DND-41 (cell line): ENCODE results near the gene CDK5.

Source experiments
- ATAC-seq: fragments of 200-7000 bp; cut with Tn5 transposase; 3 replicates; pipeline ENCODE4 v1.9.1; 2021; ENCODE audit warnings: low read depth; ENCODE audit not compliant: insufficient read depth
- DNase-seq: peaks from one replicate; pipeline ENCODE4 v3.0.0-alpha.2; 2020
- H2AFZ ChIP-seq: 2 replicates; pipeline ENCODE4 v1.6.0; 2012; ENCODE audit warnings: low read depth, low read length
- H3K27ac ChIP-seq: 2 replicates; pipeline ENCODE4 v1.5.1; 2012; ENCODE audit warnings: low read length, inconsistent platforms
- H3K27me3 ChIP-seq: fragments of 200-600 bp; sonication (generic); 2 replicates; pipeline ENCODE4 v1.6.0; 2012; ENCODE audit warnings: low read length, mild to moderate bottlenecking, inconsistent platforms; ENCODE audit not compliant: insufficient read depth, poor library complexity
- H3K36me3 ChIP-seq: 2 replicates; pipeline ENCODE4 v1.5.1; 2012; ENCODE audit warnings: low read length, inconsistent platforms; ENCODE audit not compliant: insufficient read depth
- H3K4me1 ChIP-seq: 2 replicates; pipeline ENCODE4 v1.5.1; 2012; ENCODE audit warnings: mild to moderate bottlenecking, low read length; ENCODE audit not compliant: insufficient read depth
- H3K4me2 ChIP-seq: 2 replicates; pipeline ENCODE4 v1.6.0; 2012; ENCODE audit warnings: mild to moderate bottlenecking, moderate library complexity, low read length, inconsistent platforms; ENCODE audit not compliant: insufficient read depth
- H3K4me3 ChIP-seq, 2 experiments: fragments of 200-600 bp in 1 of 2; shearing (Covaris generic) in 1 of 2; 2 replicates each; pipeline ENCODE4 v1.5.1; 2012 to 2016; ENCODE audit warnings: inconsistent platforms in 2 of 2, low read length in 2 of 2, mild to moderate bottlenecking in 2 of 2, low read depth in 1 of 2, moderate library complexity in 1 of 2
- H3K79me2 ChIP-seq: 2 replicates; pipeline ENCODE4 v1.6.0; 2012; ENCODE audit warnings: low read length, inconsistent platforms; ENCODE audit not compliant: insufficient read depth
- H3K9ac ChIP-seq: 2 replicates; pipeline ENCODE4 v1.6.0; 2012; ENCODE audit warnings: low read depth, mild to moderate bottlenecking, inconsistent platforms, low read length, moderate library complexity
- H3K9me3 ChIP-seq: 2 replicates; pipeline ENCODE4 v1.5.1; 2012; ENCODE audit warnings: low read length, moderate library complexity, mild to moderate bottlenecking, inconsistent platforms; ENCODE audit not compliant: insufficient read depth, severe bottlenecking
- H4K20me1 ChIP-seq: 2 replicates; pipeline ENCODE4 v1.6.0; 2012; ENCODE audit warnings: low read length; ENCODE audit not compliant: insufficient read depth
- EZH2 ChIP-seq: IDR thresholded peaks from 3 replicates; pipeline ENCODE4 v1.6.1; 2012; ENCODE audit warnings: borderline replicate concordance, low read depth, mild to moderate bottlenecking, moderate library complexity, low read length, inconsistent platforms; ENCODE audit not compliant: severe bottlenecking
- TF ChIP-seq, protein P1 (sequence below): IDR thresholded peaks from 2 replicates; pipeline ENCODE4 v1.5.1; 2012; ENCODE audit warnings: borderline replicate concordance, low read length, moderate library complexity, mild to moderate bottlenecking; ENCODE audit not compliant: poor library complexity, severe bottlenecking; ENCODE audit errors: extremely low read depth

Gene CDK5

DNA sequence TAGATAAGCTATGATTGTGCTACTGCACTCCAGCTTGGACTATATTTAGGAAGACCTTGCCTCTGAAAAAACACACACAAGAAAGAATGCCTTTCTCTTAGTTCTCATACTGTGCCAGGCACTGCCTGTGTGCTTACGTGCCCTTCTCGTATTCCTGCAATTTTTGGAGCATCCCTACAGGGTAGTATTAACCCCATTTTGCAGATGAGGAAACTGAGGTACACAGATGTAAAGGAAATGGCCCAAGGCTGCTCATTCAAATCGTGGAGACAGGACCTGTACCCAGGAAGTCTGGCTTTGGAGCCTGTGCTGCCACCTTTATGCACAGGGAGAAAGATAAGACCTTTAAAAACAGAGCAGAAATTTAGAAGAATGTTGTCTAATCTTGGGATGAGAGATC is 45.3 kb upstream of the CDK5 start:
- Histone ChIP-seq H3K79me2 (no peaks in the 10 kb centered on the region; the same call in 1 of the 2 replicates), H3K27me3 (peaks cover 3% of the 10 kb centered on the region), H3K4me3 (no peak overlapping the region), H3K9me3 (no peaks in the 10 kb centered on the region), H3K4me2 (no peak overlapping the region), H3K36me3 (no peaks in the 10 kb centered on the region), H4K20me1 (peaks cover 16% of the 10 kb centered on the region; the same call in 1 of the 2 replicates), H3K4me1 (no peaks in the 10 kb centered on the region), H3K27ac (no peak overlapping the region), H2AFZ (no peak overlapping the region), H3K9ac (no peak overlapping the region)
- no peak for ATAC-seq
- no peak for DNase-seq
- TF ChIP-seq EZH2: no peak
- TF ChIP-seq, protein P1, sequence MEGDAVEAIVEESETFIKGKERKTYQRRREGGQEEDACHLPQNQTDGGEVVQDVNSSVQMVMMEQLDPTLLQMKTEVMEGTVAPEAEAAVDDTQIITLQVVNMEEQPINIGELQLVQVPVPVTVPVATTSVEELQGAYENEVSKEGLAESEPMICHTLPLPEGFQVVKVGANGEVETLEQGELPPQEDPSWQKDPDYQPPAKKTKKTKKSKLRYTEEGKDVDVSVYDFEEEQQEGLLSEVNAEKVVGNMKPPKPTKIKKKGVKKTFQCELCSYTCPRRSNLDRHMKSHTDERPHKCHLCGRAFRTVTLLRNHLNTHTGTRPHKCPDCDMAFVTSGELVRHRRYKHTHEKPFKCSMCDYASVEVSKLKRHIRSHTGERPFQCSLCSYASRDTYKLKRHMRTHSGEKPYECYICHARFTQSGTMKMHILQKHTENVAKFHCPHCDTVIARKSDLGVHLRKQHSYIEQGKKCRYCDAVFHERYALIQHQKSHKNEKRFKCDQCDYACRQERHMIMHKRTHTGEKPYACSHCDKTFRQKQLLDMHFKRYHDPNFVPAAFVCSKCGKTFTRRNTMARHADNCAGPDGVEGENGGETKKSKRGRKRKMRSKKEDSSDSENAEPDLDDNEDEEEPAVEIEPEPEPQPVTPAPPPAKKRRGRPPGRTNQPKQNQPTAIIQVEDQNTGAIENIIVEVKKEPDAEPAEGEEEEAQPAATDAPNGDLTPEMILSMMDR: no peak

DNA sequence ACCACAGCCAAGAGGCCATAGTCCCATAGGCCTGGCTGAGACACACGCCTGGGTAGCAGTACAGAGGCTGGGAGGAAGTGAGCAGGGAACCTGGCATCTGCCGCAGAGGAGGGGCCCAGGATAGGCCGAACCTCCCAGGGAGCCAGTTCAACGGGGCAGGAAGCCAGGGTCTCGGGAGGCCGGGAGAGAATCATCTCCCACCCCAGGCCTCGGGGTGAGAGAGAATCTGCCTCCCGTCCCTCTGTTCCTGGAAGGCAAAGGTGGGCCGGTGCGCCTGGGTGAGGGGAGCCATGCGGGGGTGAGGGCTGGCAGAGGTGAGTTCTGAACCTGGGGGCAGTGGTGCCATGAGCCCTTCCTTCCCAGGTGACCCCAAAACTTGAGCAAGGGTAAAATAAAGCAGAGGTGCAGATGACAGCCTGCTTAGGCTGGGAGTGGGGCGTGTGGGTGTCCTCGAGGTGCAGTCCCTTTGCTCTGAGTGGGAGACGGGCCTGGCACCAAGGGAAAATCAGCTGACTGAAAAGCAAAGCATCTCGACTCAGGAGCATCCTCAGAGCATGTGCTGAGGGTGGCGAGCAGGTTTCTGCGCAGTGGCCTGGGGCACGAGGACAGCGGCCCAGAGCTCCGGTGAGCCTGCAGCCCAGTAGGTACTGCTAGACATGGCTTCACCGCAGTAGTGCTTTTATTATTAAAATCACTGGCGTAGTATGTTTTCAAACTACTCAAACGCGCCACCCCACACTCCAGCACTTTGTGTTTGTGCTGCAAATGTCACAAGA is 44.1 kb upstream of the CDK5 start:
- H3K27me3 ChIP-seq: peaks cover 3% of the 10 kb centered on the region
- no peaks in the 10 kb centered on the region for H3K4me1 ChIP-seq
- no peaks in the 10 kb centered on the region for H3K36me3 ChIP-seq
- no peak overlapping the region for H3K27ac ChIP-seq
- H3K79me2 ChIP-seq: no peaks in the 10 kb centered on the region; the same call in 1 of the 2 replicates
- DNase-seq (no peak), ATAC-seq (no peak)
- no peak overlapping the region for H3K4me3 ChIP-seq
- peaks cover 13% of the 10 kb centered on the region; the same call in 1 of the 2 replicates for H4K20me1 ChIP-seq
- H3K9ac ChIP-seq: no peak overlapping the region
- H3K4me2 ChIP-seq: no peak overlapping the region
- H3K9me3 ChIP-seq: no peaks in the 10 kb centered on the region
- TF ChIP-seq, protein P1: no peak
- no peak for TF ChIP-seq EZH2
- H2AFZ ChIP-seq: no peak overlapping the region

DNA sequence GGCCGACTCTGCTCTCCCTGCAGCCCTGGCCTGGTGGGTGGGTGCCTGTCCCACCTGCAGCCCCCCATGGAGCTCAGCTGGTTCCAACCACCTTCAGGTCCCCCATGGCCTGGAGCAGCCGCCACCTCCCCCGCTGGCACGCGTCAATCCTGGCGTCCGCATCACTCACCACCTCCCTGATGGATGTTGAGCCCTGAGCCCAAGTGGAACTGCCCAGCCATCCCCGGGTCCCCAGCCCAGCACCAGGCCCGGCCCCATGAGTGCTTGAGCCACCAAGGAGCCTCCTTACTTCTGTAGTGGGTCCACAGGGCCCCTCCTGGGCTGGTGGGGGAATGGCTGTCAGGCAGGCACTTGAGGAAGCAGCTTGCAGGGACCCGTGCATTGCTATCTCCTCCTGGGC is 43.2 kb upstream of the CDK5 start:
- Histone ChIP-seq H3K4me3 (no peak overlapping the region), H3K27ac (no peak overlapping the region), H3K36me3 (no peaks in the 10 kb centered on the region), H3K4me1 (no peaks in the 10 kb centered on the region), H3K9me3 (no peaks in the 10 kb centered on the region), H3K27me3 (peaks cover 3% of the 10 kb centered on the region), H3K79me2 (no peaks in the 10 kb centered on the region; the same call in 1 of the 2 replicates), H3K9ac (no peak overlapping the region), H3K4me2 (no peak overlapping the region), H4K20me1 (peaks cover 13% of the 10 kb centered on the region; the same call in 1 of the 2 replicates), H2AFZ (no peak overlapping the region)
- DNase-seq (no peak), ATAC-seq (no peak)
- TF ChIP-seq EZH2: no peak
- TF ChIP-seq, protein P1: no peak
